GM18907 (cell line): Measurements from ENCODE around the gene NOSTRIN.
"Not testable (repeated sequence)": the region's sequence is repeated elsewhere in the genome, so short reads cannot be mapped to it uniquely, and the experiment has no call there.

Experiments used
- ATAC-seq: cut with Tn5 transposase; IDR thresholded peaks from one replicate; pipeline ENCODE4 v1.9.1; 2021; ENCODE audit warnings: mild to moderate bottlenecking, moderate library complexity; ENCODE audit not compliant: unreplicated experiment

The NOSTRIN gene

GRCh38 chr2:168787782-168788376, 14.6 kb upstream of the NOSTRIN start:
- ATAC-seq: no peak

GRCh38 chr2:168789776-168790175, 12.7 kb upstream of the NOSTRIN start:
- ATAC-seq: no peak

- no peak for ATAC-seq
These were observed 12.1 kb upstream of the NOSTRIN start for GRCh38 chr2:168790226-168790902.

GRCh38 chr2:168791140-168791539, 11.3 kb upstream of the NOSTRIN start:
- not testable (repeated sequence) for ATAC-seq

GRCh38 chr2:168793596-168793995, 8.8 kb upstream of the NOSTRIN start:
- no peak for ATAC-seq

GRCh38 chr2:168794968-168795367, 7.5 kb upstream of the NOSTRIN start:
- no peak for ATAC-seq

GRCh38 chr2:168796090-168796577, 6.3 kb upstream of the NOSTRIN start:
- no peak for ATAC-seq

GRCh38 chr2:168796583-168797285, 5.7 kb upstream of the NOSTRIN start:
- no peak for ATAC-seq

GRCh38 chr2:168797286-168797655, 5.2 kb upstream of the NOSTRIN start:
- ATAC-seq: no peak

- no peak for ATAC-seq
These were observed 4.2 kb upstream of the NOSTRIN start for GRCh38 chr2:168798076-168798887.

GRCh38 chr2:168798888-168799410, 3.5 kb upstream of the NOSTRIN start:
- ATAC-seq: no peak

- no peak for ATAC-seq
These were observed 966 bp upstream of the NOSTRIN start for GRCh38 chr2:168801471-168801870.

- ATAC-seq: no peak
These were observed 655 bp downstream of the NOSTRIN start for GRCh38 chr2:168802859-168803725.

- ATAC-seq: no peak
These were observed 1.8 kb downstream of the NOSTRIN start for GRCh38 chr2:168804214-168804613.

- no peak for ATAC-seq
These were observed 3.2 kb downstream of the NOSTRIN start for GRCh38 chr2:168805615-168806014.

- no peak for ATAC-seq
These were observed 7.1 kb downstream of the NOSTRIN start for GRCh38 chr2:168809537-168809936.

GRCh38 chr2:168810235-168810634, 7.8 kb downstream of the NOSTRIN start:
- ATAC-seq: no peak

GRCh38 chr2:168811696-168812095, 9.3 kb downstream of the NOSTRIN start:
- ATAC-seq: no peak

GRCh38 chr2:168814046-168814445, 11.6 kb downstream of the NOSTRIN start:
- ATAC-seq: no peak
